Uterus (tissue), 4 donors: ENCODE data around the gene CHST2. TPM values are rescaled to one million over a fixed set of nuclear protein-coding genes. Genes with fewer than 3 reads are reported as not detected.

Source experiments
- DNase-seq, 2 donors: peaks; one replicate each; pipeline ENCODE4 v3.0.0-alpha.2; 2019 to 2020
- H3K27ac ChIP-seq, 2 donors: fragments of 200-600 bp; sonication (generic); 1 replicate in 1 of 2; 2 replicates in 1 of 2; pipeline ENCODE4 v1.5.1; 2016 to 2018
- H3K27me3 ChIP-seq, 2 donors: fragments of 200-600 bp; sonication (generic); one replicate each; pipeline ENCODE4 v1.5.1; 2018 to 2019; ENCODE audit warnings: control low read depth in 1 of 2
- H3K36me3 ChIP-seq, 2 donors: fragments of 200-600 bp; sonication (generic); one replicate each; pipeline ENCODE4 v1.5.1; 2019; ENCODE audit warnings: control low read depth in 1 of 2
- H3K4me1 ChIP-seq, 2 donors: fragments of 200-600 bp; sonication (generic); one replicate each; pipeline ENCODE4 v1.5.1; 2018 to 2019; ENCODE audit warnings: control low read depth in 1 of 2
- H3K4me3 ChIP-seq, 2 donors: fragments of 200-600 bp; sonication (generic); 1 replicate in 1 of 2; 2 replicates in 1 of 2; pipeline ENCODE4 v1.5.1; 2018 to 2019; ENCODE audit warnings: mild to moderate bottlenecking in 1 of 2
- H3K9me3 ChIP-seq, 2 donors: fragments of 200-600 bp; sonication (generic); one replicate each; pipeline ENCODE4 v1.5.1; 2019; ENCODE audit warnings: control low read depth in 1 of 2
- POLR2A ChIP-seq, 2 donors: fragments of 450-650 bp; IDR thresholded peaks; one replicate each; pipeline ENCODE4 v1.6.1; 2016; ENCODE audit warnings: antibody characterized with exemption in 2 of 2, mild to moderate bottlenecking in 1 of 2, moderate library complexity in 1 of 2
- intact Hi-C: fragments of 100-400 bp; cut with DNase I; formaldehyde crosslinking; loops from one replicate; pipeline ENCODE4 v1.15.1; 2023; ENCODE audit warnings: low total_unique reads
- total RNA-seq, 4 donors: library from RNA; depleted of rRNA in 3 of 4; stranded (reverse); fragments of >200 nt in 3 of 4; gene quantifications; one replicate each; pipeline versions ENCODE4 v1.1.0 to v1.2.4, GENCODE V29; 2014 to 2023
- TF ChIP-seq, protein P1 (sequence below), 4 experiments: fragments of 200-600 bp in 2 of 4; fragments of 450-650 bp in 2 of 4; sonication (generic) in 2 of 4; IDR thresholded peaks; one replicate each; pipeline ENCODE4 v1.5.1; 2016 to 2019; ENCODE audit warnings: antibody characterized with exemption in 4 of 4, mild to moderate bottlenecking in 2 of 4, moderate library complexity in 1 of 4
- donor health status: DM: yes; HTN: yes; CAD: no.

CHST2 gene
- total RNA-seq, 4 donors from 2014 or later, result 0.29 to 85.0 (median 4.1) TPM

DNA sequence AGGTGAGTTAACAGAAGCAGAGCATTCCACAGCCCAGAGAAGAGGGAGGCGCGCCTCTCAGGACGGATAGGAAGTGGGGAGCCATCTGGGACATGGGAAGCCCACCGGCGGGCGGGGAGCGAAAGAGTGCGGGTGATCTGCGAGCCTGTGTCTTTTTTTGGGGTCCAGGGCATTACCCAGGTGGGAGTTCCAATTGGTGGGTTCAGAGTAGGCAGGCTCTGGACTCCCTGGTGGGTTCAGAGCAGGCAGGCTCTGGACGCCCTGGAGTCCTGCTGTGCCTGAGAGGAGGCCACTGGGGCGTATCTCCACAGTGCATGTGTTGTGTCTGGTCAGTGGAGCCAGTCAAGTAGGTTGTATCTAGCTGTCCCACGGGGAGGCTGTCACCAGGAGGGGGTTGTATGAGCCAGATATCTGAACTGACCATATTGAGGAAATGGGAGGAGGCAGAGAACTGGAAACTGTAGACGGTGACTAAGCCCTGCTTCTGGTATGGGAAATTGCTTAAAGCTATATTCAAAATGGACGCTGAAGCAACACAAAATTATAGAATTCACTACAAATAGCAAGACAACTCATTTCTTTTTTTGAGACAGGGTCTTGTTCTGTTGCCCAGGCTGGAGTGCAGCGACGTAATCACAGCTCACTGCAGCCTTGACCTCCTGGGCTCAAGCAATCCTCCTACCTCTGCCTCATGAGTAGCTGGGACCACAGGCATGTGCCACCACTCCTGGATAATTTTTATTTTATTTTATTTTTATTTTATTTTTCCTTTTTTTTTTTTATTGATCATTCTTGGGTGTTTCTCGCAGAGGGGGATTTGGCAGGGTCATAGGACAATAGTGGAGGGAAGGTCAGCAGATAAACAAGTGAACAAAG, 34.5 kb upstream of the CHST2 start:
- intact Hi-C loops, result no loop called here
- no peak for TF ChIP-seq POLR2A (IDR thresholded peaks at IDR 0.05)
- TF ChIP-seq, protein P1, sequence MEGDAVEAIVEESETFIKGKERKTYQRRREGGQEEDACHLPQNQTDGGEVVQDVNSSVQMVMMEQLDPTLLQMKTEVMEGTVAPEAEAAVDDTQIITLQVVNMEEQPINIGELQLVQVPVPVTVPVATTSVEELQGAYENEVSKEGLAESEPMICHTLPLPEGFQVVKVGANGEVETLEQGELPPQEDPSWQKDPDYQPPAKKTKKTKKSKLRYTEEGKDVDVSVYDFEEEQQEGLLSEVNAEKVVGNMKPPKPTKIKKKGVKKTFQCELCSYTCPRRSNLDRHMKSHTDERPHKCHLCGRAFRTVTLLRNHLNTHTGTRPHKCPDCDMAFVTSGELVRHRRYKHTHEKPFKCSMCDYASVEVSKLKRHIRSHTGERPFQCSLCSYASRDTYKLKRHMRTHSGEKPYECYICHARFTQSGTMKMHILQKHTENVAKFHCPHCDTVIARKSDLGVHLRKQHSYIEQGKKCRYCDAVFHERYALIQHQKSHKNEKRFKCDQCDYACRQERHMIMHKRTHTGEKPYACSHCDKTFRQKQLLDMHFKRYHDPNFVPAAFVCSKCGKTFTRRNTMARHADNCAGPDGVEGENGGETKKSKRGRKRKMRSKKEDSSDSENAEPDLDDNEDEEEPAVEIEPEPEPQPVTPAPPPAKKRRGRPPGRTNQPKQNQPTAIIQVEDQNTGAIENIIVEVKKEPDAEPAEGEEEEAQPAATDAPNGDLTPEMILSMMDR (IDR thresholded peaks at IDR 0.05), result no peak
- H3K4me1 ChIP-seq, result no peaks in the 10 kb centered on the region
- no peaks in the 10 kb centered on the region for H3K27me3 ChIP-seq
- no peak overlapping the region for H3K4me3 ChIP-seq
- H3K36me3 ChIP-seq, result no peaks in the 10 kb centered on the region
- DNase-seq, result no peak
- no peaks in the 10 kb centered on the region for H3K9me3 ChIP-seq
- H3K27ac ChIP-seq, result no peak overlapping the region

DNA sequence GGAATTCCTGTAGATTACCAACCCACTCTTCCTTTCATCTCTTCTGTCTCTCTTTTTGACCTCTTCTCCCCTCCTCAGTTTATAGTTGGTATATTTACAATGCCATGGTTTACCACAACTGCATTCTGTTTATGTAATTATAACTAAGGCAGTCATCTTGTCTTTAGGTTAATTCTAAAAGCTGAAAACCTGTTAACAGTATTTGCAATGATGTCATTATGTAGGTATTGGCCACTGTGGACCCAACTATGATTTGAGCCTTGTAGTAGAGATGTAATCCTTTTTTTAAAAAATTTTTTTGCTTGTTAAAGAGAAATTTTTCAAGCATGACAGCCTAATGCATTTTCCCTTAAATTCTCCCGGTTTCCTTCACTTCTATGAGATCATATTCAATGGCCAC, 30.7 kb upstream of the CHST2 start:
- Histone ChIP-seq H3K9me3 (no peaks in the 10 kb centered on the region), H3K27me3 (no peaks in the 10 kb centered on the region), H3K27ac (no peak overlapping the region), H3K4me1 (no peaks in the 10 kb centered on the region), H3K4me3 (no peak overlapping the region), H3K36me3 (no peaks in the 10 kb centered on the region)
- intact Hi-C loops, result no loop called here
- TF ChIP-seq, protein P1 (IDR thresholded peaks at IDR 0.05), result no peak
- no peak for TF ChIP-seq POLR2A (IDR thresholded peaks at IDR 0.05)
- no peak for DNase-seq

DNA sequence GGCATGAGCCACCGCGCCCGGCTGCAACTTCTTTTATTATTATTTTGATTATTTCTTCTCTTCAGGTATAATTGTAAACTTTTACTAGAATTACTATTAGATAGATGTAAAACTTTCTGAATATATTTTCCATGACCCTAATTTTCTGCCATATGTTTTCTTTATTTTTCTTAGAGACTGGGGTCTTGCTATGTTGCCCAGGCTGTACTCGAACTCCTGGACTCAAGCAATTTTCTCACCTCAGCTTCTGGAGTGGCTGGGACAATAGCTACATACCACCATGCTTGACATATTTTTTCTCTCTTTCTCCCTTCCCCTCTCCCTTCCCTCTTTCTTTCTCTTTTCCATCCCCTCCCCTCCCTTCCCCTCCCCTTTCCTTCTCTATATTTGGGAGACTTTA, 29.6 kb upstream of the CHST2 start:
- Histone ChIP-seq H3K4me1 (no peaks in the 10 kb centered on the region), H3K4me3 (no peak overlapping the region), H3K9me3 (no peaks in the 10 kb centered on the region), H3K27ac (no peak overlapping the region), H3K36me3 (no peaks in the 10 kb centered on the region), H3K27me3 (no peaks in the 10 kb centered on the region)
- no peak for DNase-seq
- TF ChIP-seq, protein P1 (IDR thresholded peaks at IDR 0.05), result no peak
- TF ChIP-seq POLR2A (IDR thresholded peaks at IDR 0.05), result no peak
- intact Hi-C loops, result no loop called here

DNA sequence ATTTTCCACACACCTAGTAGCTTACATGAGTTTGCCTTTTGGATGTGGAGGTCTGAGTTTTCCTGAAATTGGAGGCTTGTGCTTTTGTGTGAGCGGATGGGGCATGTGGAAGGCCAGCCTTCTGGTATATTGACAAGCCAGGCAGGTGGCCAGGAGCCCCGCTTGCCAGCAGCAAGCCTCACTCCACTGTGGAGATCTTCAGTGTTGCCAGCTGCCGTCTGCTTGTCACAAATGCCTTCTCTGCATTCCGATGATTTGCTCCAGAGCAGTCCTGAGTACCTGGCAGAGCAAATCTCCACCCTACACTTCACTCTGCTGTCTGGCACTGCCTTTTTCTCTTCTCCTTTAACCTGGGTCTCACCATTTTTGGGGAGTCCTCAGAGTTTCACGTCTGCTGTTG, 29.1 kb upstream of the CHST2 start:
- H3K27ac ChIP-seq, result no peak overlapping the region
- no peaks in the 10 kb centered on the region for H3K4me1 ChIP-seq
- intact Hi-C loops, result no loop called here
- no peaks in the 10 kb centered on the region for H3K27me3 ChIP-seq
- no peak for DNase-seq
- TF ChIP-seq, protein P1 (IDR thresholded peaks at IDR 0.05), result no peak
- TF ChIP-seq POLR2A (IDR thresholded peaks at IDR 0.05), result no peak
- H3K4me3 ChIP-seq, result no peak overlapping the region
- H3K36me3 ChIP-seq, result no peaks in the 10 kb centered on the region
- H3K9me3 ChIP-seq, result no peaks in the 10 kb centered on the region

DNA sequence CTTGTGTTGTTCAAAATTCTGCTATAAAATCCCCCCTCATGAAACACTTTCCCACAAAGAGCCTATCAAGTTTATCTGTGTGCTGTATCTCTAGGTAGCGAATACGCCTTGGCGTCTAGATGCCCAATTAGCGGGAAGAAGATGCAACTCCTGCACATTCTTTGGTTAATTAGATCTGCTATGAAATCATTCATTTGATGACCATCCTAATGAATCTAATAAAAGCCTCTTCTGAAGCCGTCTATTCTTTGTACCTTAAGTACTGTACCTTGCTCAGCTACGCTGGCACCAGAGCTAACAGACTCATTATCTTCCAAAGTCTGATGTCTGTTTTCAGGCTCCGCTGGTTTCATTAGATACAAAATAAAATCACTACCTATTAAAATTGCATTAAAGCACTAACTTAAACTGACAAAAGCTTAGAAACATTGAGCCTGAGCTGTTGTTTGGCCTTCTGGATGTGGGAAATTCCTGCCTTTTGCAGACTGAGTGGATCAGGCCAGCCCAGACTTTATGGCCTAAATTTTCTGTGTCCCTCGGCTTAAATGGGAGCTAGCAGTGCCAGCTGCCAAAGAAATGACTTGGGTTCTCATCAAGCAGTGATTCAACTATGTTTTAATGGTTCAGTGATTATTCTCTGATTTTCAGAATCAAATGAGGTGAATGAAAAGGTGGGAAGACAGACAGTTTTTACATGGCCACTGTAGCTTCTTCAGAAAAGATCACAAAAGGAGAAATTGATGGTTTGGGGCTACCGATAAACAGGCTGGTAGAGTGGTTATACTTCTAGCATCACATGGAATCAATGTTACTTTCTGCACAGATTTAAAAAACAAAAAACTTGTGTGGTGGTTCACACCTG, 28.4 kb upstream of the CHST2 start:
- no peaks in the 10 kb centered on the region for H3K27me3 ChIP-seq
- no peaks in the 10 kb centered on the region for H3K9me3 ChIP-seq
- H3K4me3 ChIP-seq, result no peak overlapping the region
- no peaks in the 10 kb centered on the region for H3K4me1 ChIP-seq
- H3K27ac ChIP-seq, result no peak overlapping the region
- no peaks in the 10 kb centered on the region for H3K36me3 ChIP-seq
- no peak for DNase-seq
- TF ChIP-seq, protein P1 (IDR thresholded peaks at IDR 0.05), result no peak
- TF ChIP-seq POLR2A (IDR thresholded peaks at IDR 0.05), result no peak
- intact Hi-C loops, result no loop called here
